Kidney (tissue), 14 donors: Measurements from ENCODE around the gene COPS3. TPM values are rescaled to one million over a fixed set of nuclear protein-coding genes. Genes with fewer than 3 reads are reported as not detected.

ENCODE experiments used
- DNase-seq, 5 donors: peaks; one replicate each; pipeline ENCODE4 v3.0.0-alpha.2; 2013 to 2020
- FAIRE-seq: peaks from 2 replicates; lab custom pipeline; 2012; peaks lifted over from hg19 to GRCh38; lab: Jason Lieb, UNC
- H3K27ac ChIP-seq, 2 donors: one replicate each; pipeline ENCODE4 v1.7.0; 2013; ENCODE audit warnings: low read depth in 2 of 2, low read length in 2 of 2, inconsistent platforms in 1 of 2
- H3K27me3 ChIP-seq: one replicate; pipeline ENCODE4 v1.7.1; 2013; ENCODE audit warnings: low read length, inconsistent platforms; ENCODE audit not compliant: control insufficient read depth, insufficient read depth
- H3K36me3 ChIP-seq, 3 donors: one replicate each; pipeline versions ENCODE4 v1.7.0 to v1.7.1; 2013; ENCODE audit warnings: low read length in 3 of 3, control low read depth in 1 of 3, inconsistent platforms in 1 of 3; ENCODE audit not compliant: insufficient read depth in 3 of 3, control insufficient read depth in 2 of 3
- H3K4me1 ChIP-seq, 3 donors: one replicate each; pipeline versions ENCODE4 v1.7.0 to v1.7.1; 2013; ENCODE audit warnings: low read length in 3 of 3, inconsistent platforms in 1 of 3, low read depth in 1 of 3; ENCODE audit not compliant: control insufficient read depth in 2 of 3, insufficient read depth in 2 of 3
- H3K4me3 ChIP-seq, 3 donors: one replicate each; pipeline versions ENCODE4 v1.7.0 to v1.8.1; 2013; ENCODE audit warnings: low read length in 3 of 3, control low read depth in 1 of 3, inconsistent platforms in 1 of 3
- H3K9ac ChIP-seq, 3 donors: one replicate each; pipeline versions ENCODE4 v1.7.0 to v1.7.1; 2013; ENCODE audit warnings: low read length in 3 of 3, control low read depth in 1 of 3, inconsistent platforms in 1 of 3
- H3K9me3 ChIP-seq, 3 donors: one replicate each; pipeline versions ENCODE4 v1.7.0 to v1.7.1; 2013; ENCODE audit warnings: low read length in 3 of 3, control low read depth in 1 of 3, inconsistent platforms in 1 of 3; ENCODE audit not compliant: control insufficient read depth in 2 of 3, insufficient read depth in 1 of 3
- intact Hi-C: fragments of 100-400 bp; cut with DNase I; formaldehyde crosslinking; loops from one replicate; pipeline ENCODE4 v1.11.1; 2022
- polyA plus RNA-seq: library from polyadenylated mRNA; stranded (reverse); fragments of 350-450 nt; fragmentation: Illumina TruSeq; extraction: RNeasy Lipid Tissue Mini Kit (QIAGEN cat#74804); gene quantifications from one replicate; pipeline ENCODE4 v1.2.3, GENCODE V29; 2014; ENCODE audit warnings: low read depth, low replicate concordance; ENCODE audit not compliant: insufficient read depth
- total RNA-seq: library from RNA; stranded (reverse); fragmentation: NEBNext Ultra II Directional; extraction: Animal tissue kit (Norgen Biotek cat#: 25700); gene quantifications from one replicate; pipeline ENCODE4 v1.2.1, GENCODE V29; 2021
- TF ChIP-seq, protein P1 (sequence below): IDR thresholded peaks from 3 replicates; pipeline ENCODE4 v1.5.1; 2012; ENCODE audit warnings: mild to moderate bottlenecking, moderate library complexity, borderline replicate concordance; ENCODE audit not compliant: insufficient read depth; ENCODE audit errors: extremely low read depth
- donor health status: control.
- donor health status: control.
- donor health status: control.
- donor health status: control.
- donor health status: control.
- donor health status: DM: yes; HTN: yes; CAD: no.
- donor health status: Normal renal cell carcinoma (clear cell type).

The COPS3 gene
- total and polyA plus RNA-seq, 2 donors from 2014 or later = 46.9 to 48.1 TPM

DNA sequence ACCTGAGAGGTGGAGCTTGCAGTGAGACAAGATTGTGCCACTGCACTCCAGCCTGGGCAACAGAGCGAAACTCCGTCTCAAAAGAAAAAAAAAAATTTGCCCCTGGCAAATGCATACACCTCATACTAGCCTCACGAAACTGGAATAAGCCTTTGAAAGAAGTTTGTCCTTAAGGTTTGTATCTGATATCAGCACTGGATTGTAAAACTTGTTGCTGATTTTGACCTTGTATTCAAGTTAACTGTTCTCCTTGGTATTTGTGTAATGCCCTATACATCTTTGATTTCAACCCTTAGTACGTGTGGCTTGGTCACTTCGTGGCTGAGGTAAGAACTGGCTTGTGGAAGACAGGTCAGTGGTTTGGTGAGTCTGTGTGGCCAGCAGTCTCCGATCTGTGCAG is 37.9 kb downstream of the COPS3 start:
- TF ChIP-seq, protein P1, sequence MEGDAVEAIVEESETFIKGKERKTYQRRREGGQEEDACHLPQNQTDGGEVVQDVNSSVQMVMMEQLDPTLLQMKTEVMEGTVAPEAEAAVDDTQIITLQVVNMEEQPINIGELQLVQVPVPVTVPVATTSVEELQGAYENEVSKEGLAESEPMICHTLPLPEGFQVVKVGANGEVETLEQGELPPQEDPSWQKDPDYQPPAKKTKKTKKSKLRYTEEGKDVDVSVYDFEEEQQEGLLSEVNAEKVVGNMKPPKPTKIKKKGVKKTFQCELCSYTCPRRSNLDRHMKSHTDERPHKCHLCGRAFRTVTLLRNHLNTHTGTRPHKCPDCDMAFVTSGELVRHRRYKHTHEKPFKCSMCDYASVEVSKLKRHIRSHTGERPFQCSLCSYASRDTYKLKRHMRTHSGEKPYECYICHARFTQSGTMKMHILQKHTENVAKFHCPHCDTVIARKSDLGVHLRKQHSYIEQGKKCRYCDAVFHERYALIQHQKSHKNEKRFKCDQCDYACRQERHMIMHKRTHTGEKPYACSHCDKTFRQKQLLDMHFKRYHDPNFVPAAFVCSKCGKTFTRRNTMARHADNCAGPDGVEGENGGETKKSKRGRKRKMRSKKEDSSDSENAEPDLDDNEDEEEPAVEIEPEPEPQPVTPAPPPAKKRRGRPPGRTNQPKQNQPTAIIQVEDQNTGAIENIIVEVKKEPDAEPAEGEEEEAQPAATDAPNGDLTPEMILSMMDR = no peak
- H3K27ac ChIP-seq = no peak overlapping the region
- intact Hi-C loops = no loop called here

DNA sequence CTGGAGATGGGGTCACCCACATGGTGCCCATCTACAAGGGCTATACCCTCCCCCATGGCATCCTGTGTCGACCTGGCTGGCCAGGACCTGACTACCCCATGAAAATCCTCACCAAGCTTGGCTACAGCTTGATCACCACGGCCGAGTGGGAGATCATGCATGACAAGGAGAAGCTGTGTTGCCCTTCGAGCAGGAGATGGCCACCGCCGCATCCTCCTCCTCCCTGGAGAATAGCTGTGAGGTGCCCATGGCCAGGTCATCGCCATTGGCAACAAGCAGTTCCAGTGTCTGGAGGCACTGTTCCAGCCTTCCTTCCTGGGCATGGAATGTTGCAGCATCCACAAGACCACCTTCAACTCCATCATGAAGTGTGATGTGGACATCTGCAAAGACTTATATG is 38.8 kb downstream of the COPS3 start:
- H3K4me3 ChIP-seq = no peak overlapping the region
- H3K27me3 ChIP-seq = no peaks in the 10 kb centered on the region
- no peak overlapping the region for H3K9ac ChIP-seq
- H3K27ac ChIP-seq = no peak overlapping the region
- DNase-seq (no peak), FAIRE-seq (no peak)
- H3K9me3 ChIP-seq = no peaks in the 10 kb centered on the region
- intact Hi-C loops = no loop called here
- no peaks in the 10 kb centered on the region for H3K4me1 ChIP-seq
- TF ChIP-seq, protein P1 = no peak
- H3K36me3 ChIP-seq = peaks cover 0 to 11% (median 3%) of the 10 kb centered on the region in 3 donors

More for the DNA sequence above, 37.9 kb downstream of the COPS3 start:
- H3K9me3 ChIP-seq = no peaks in the 10 kb centered on the region
- H3K9ac ChIP-seq = no peak overlapping the region
- no peaks in the 10 kb centered on the region for H3K27me3 ChIP-seq
- peaks cover 0 to 14% (median 7%) of the 10 kb centered on the region in 3 donors for H3K36me3 ChIP-seq
- no peaks in the 10 kb centered on the region for H3K4me1 ChIP-seq
- DNase-seq = no peak
- H3K4me3 ChIP-seq = no peak overlapping the region
- FAIRE-seq = no peak

DNA sequence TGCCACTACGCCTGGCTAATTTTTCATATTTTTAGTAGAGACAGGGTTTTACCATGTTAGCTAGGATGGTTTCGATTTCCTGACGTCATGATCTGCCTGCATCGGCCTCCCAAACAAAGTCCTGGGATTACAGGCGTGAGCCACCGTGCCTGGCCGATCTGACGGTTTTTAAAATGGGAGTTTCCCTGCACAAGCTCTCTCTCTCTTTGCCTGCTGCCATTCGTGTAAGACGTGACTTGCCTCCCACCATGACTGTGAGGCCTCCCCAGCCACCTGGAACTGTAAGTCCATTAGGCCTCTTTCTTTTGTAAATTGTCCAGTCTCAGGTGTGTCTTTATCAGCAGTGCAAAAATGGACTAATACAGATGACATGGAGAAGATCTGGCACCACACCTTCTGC is 39.4 kb downstream of the COPS3 start:
- intact Hi-C loops = no loop called here
- Histone ChIP-seq H3K27me3 (no peaks in the 10 kb centered on the region), H3K9me3 (no peaks in the 10 kb centered on the region), H3K36me3 (peaks cover 0 to 5% (median under 1%) of the 10 kb centered on the region in 3 donors), H3K9ac (no peak overlapping the region), H3K4me1 (no peaks in the 10 kb centered on the region), H3K27ac (no peak overlapping the region), H3K4me3 (no peak overlapping the region)
- no peak for FAIRE-seq
- TF ChIP-seq, protein P1 = no peak
- DNase-seq = no peak

DNA sequence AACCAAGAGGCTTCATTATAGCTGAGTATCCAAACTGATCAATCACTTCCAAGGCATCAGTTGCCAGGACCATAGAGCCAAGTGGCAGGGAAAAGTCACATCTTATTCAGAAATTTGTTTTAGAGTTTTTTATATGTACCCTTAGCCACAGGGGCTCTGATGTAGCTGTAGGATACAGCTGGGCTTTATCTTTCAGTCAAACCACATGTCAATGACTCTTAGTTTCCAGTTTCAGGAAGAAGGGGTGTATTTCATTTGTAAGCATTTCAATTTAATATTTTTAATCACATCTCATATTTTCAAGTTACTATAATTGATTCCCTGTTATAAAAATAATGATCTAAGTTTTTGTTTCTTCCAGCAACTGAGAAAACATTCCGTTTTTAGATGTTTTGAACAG is 41.2 kb downstream of the COPS3 start:
- no peaks in the 10 kb centered on the region for H3K27me3 ChIP-seq
- intact Hi-C loops = no loop called here
- no peak overlapping the region for H3K27ac ChIP-seq
- TF ChIP-seq, protein P1 = no peak
- H3K9me3 ChIP-seq = no peaks in the 10 kb centered on the region
- peaks cover 0 to 11% (median 0%) of the 10 kb centered on the region in 3 donors for H3K4me1 ChIP-seq
- no peak for DNase-seq
- no peak overlapping the region for H3K9ac ChIP-seq
- no peak for FAIRE-seq
- H3K36me3 ChIP-seq = no peaks in the 10 kb centered on the region
- H3K4me3 ChIP-seq = no peak overlapping the region
